A549 (cell line): ENCODE measurements around the gene ZNF732.
"Not testable (repeated sequence)": the region's sequence is repeated elsewhere in the genome, so short reads cannot be mapped to it uniquely, and the experiment has no call there.

Experiments
- CHD2 ChIP-seq: fragments of 150-350 bp; IDR thresholded peaks from 2 replicates; pipeline ENCODE4 v1.6.1; 2014; ENCODE audit warnings: low read length; ENCODE audit not compliant: partially characterized antibody
- EP300 ChIP-seq, 2 experiments: fragments of >200 bp; sonication (Bioruptor Twin); formaldehyde crosslinking; IDR thresholded peaks; 2 replicates in 1 of 2; 3 replicates in 1 of 2; pipeline ENCODE4 v1.6.1; 2016 to 2017
- HDAC2 ChIP-seq: fragments of 200-600 bp; sonication (generic); IDR thresholded peaks from 2 replicates; pipeline ENCODE4 v1.6.1; 2016
- POLR2A ChIP-seq: IDR thresholded peaks from 2 replicates; pipeline ENCODE4 v1.6.1; 2012; ENCODE audit warnings: mild to moderate bottlenecking, low read length
- POLR2AphosphoS2 ChIP-seq: conservative IDR thresholded peaks from 2 replicates; pipeline ENCODE4 v1.6.1; 2012; ENCODE audit warnings: low read length, improper control_type of control experiment, inconsistent platforms
- RAD21 ChIP-seq, 2 experiments: fragments of >200 bp in 1 of 2; sonication (Bioruptor Twin) in 1 of 2; formaldehyde crosslinking in 1 of 2; IDR thresholded peaks in 1 of 2; conservative IDR thresholded peaks in 1 of 2; 2 replicates in 1 of 2; 3 replicates in 1 of 2; pipeline ENCODE4 v1.6.1; 2012 to 2018; ENCODE audit warnings: inconsistent platforms in 1 of 2
- RCOR1 ChIP-seq: fragments of 150-350 bp; IDR thresholded peaks from 2 replicates; pipeline ENCODE4 v1.6.1; 2014; ENCODE audit warnings: antibody characterized with exemption, low read length, low read depth
- RNF2 ChIP-seq: fragments of 200-600 bp; sonication (generic); IDR thresholded peaks from 2 replicates; pipeline ENCODE4 v1.6.1; 2016; ENCODE audit warnings: low read depth, mild to moderate bottlenecking, antibody characterized with exemption, moderate library complexity, borderline replicate concordance
- ZFP36 ChIP-seq: fragments of 450-650 bp; IDR thresholded peaks from 2 replicates; pipeline ENCODE4 v1.6.1; 2014; ENCODE audit warnings: borderline replicate concordance; ENCODE audit not compliant: partially characterized antibody
- TF ChIP-seq, protein P1 (sequence below): fragments of >200 bp; sonication (Bioruptor Twin); formaldehyde crosslinking; IDR thresholded peaks from 3 replicates; pipeline ENCODE4 v1.5.1; 2016
- TF ChIP-seq, protein P2 (sequence below): IDR thresholded peaks from 2 replicates; pipeline ENCODE4 v1.6.1; 2012

DNA sequence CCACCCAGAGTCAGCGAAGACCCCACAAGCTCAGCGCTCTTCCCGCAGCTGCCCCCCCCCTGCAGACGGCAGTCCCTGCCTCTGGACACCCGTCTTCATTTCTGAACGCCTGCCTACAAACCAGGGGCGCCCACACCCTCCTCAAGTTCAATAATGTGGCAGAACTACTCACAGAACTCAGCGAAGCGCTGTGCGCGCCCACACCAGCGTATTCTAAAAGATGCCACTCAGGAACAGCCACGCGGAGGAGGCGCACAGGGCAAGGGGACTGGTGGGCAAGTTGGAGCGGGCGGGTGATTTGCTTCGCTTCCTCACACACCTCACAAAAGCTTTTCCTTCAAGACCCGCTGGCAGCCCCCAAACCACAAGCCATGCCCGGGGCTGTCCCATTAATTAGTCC, 758 bp downstream of the ZNF732 start:
- TF ChIP-seq HDAC2; CHD2; POLR2AphosphoS2; POLR2A; RNF2; RAD21 (conservative IDR thresholded peaks at IDR 0.05 in 1 of 2, IDR thresholded peaks at IDR 0.05 in 1 of 2); EP300 (IDR thresholded peaks at IDR 0.05); RCOR1; ZFP36: not testable (repeated sequence)
- TF ChIP-seq, protein P1, sequence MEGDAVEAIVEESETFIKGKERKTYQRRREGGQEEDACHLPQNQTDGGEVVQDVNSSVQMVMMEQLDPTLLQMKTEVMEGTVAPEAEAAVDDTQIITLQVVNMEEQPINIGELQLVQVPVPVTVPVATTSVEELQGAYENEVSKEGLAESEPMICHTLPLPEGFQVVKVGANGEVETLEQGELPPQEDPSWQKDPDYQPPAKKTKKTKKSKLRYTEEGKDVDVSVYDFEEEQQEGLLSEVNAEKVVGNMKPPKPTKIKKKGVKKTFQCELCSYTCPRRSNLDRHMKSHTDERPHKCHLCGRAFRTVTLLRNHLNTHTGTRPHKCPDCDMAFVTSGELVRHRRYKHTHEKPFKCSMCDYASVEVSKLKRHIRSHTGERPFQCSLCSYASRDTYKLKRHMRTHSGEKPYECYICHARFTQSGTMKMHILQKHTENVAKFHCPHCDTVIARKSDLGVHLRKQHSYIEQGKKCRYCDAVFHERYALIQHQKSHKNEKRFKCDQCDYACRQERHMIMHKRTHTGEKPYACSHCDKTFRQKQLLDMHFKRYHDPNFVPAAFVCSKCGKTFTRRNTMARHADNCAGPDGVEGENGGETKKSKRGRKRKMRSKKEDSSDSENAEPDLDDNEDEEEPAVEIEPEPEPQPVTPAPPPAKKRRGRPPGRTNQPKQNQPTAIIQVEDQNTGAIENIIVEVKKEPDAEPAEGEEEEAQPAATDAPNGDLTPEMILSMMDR, result not testable (repeated sequence)
- TF ChIP-seq, protein P2, sequence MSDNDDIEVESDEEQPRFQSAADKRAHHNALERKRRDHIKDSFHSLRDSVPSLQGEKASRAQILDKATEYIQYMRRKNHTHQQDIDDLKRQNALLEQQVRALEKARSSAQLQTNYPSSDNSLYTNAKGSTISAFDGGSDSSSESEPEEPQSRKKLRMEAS, result not testable (repeated sequence)
